ENCODE data around the gene GPRC5C. TPM values are rescaled to one million over a fixed set of nuclear protein-coding genes. Genes with fewer than 3 reads are reported as not detected.
A peak's percentile ranks its signal among the peaks of the same experiment; 100 is the strongest.

The GPRC5C gene
- total RNA-seq, 1 donor from 2014 or later = 24.7 TPM

- TF ChIP-seq CTCF (IDR thresholded peaks at IDR 0.05; ENCODE audit: unreplicated experiment) = no peak
- DNase-seq (ENCODE audit: low spot score) = no peak
- no peak overlapping the region for H3K4me3 Mint-ChIP-seq (ENCODE audit: unreplicated experiment)
- no peak overlapping the region for H3K27ac Mint-ChIP-seq (ENCODE audit: unreplicated experiment)
- no peaks in the 10 kb centered on the region for H3K9me3 Mint-ChIP-seq (ENCODE audit: unreplicated experiment)
- H3K4me1 Mint-ChIP-seq (ENCODE audit: unreplicated experiment) = no peaks in the 10 kb centered on the region
- H3K36me3 Mint-ChIP-seq (ENCODE audit: low read depth, unreplicated experiment) = no peaks in the 10 kb centered on the region
- peaks cover 2% of the 10 kb centered on the region for H3K27me3 Mint-ChIP-seq (ENCODE audit: unreplicated experiment)
Measured at GRCh38 chr17:74419928-74420411, 11.9 kb upstream of the GPRC5C start.

GRCh38 chr17:74424117-74424516 lies 7.8 kb upstream of the GPRC5C start:
- Mint-ChIP-seq H3K9me3 (ENCODE audit: unreplicated experiment) (no peaks in the 10 kb centered on the region), H3K36me3 (ENCODE audit: low read depth, unreplicated experiment) (no peaks in the 10 kb centered on the region), H3K27ac (ENCODE audit: unreplicated experiment) (no peak overlapping the region), H3K4me1 (ENCODE audit: unreplicated experiment) (peaks cover 10% of the 10 kb centered on the region), H3K27me3 (ENCODE audit: unreplicated experiment) (peaks cover 2% of the 10 kb centered on the region), H3K4me3 (ENCODE audit: unreplicated experiment) (no peak overlapping the region)
- no peak for DNase-seq (ENCODE audit: low spot score)
- TF ChIP-seq CTCF (IDR thresholded peaks at IDR 0.05; ENCODE audit: unreplicated experiment) = no peak

GRCh38 chr17:74424657-74425056 lies 7.2 kb upstream of the GPRC5C start:
- Mint-ChIP-seq H3K27ac (ENCODE audit: unreplicated experiment) (no peak overlapping the region), H3K4me3 (ENCODE audit: unreplicated experiment) (no peak overlapping the region), H3K36me3 (ENCODE audit: low read depth, unreplicated experiment) (no peaks in the 10 kb centered on the region), H3K27me3 (ENCODE audit: unreplicated experiment) (peaks cover 2% of the 10 kb centered on the region), H3K9me3 (ENCODE audit: unreplicated experiment) (no peaks in the 10 kb centered on the region), H3K4me1 (ENCODE audit: unreplicated experiment) (peaks cover 13% of the 10 kb centered on the region)
- no peak for TF ChIP-seq CTCF (IDR thresholded peaks at IDR 0.05; ENCODE audit: unreplicated experiment)
- DNase-seq (ENCODE audit: low spot score) = no peak

GRCh38 chr17:74426551-74427047 lies 5.3 kb upstream of the GPRC5C start:
- no peak for TF ChIP-seq CTCF (IDR thresholded peaks at IDR 0.05; ENCODE audit: unreplicated experiment)

GRCh38 chr17:74427048-74427762 lies 4.7 kb upstream of the GPRC5C start:
- Mint-ChIP-seq H3K27ac (ENCODE audit: unreplicated experiment) (no peak overlapping the region), H3K4me1 (ENCODE audit: unreplicated experiment) (peaks cover 22% of the 10 kb centered on the region), H3K27me3 (ENCODE audit: unreplicated experiment) (peaks cover 5% of the 10 kb centered on the region), H3K36me3 (ENCODE audit: low read depth, unreplicated experiment) (no peaks in the 10 kb centered on the region), H3K9me3 (ENCODE audit: unreplicated experiment) (no peaks in the 10 kb centered on the region), H3K4me3 (ENCODE audit: unreplicated experiment) (no peak overlapping the region)
- no peak for DNase-seq (ENCODE audit: low spot score)
- TF ChIP-seq CTCF (IDR thresholded peaks at IDR 0.05; ENCODE audit: unreplicated experiment) = no peak

More at GRCh38 chr17:74426551-74427047, 5.3 kb upstream of the GPRC5C start:
- Mint-ChIP-seq H3K9me3 (ENCODE audit: unreplicated experiment) (no peaks in the 10 kb centered on the region), H3K27me3 (ENCODE audit: unreplicated experiment) (peaks cover 5% of the 10 kb centered on the region), H3K4me3 (ENCODE audit: unreplicated experiment) (peak overlapping the region; percentile 51), H3K36me3 (ENCODE audit: low read depth, unreplicated experiment) (no peaks in the 10 kb centered on the region), H3K4me1 (ENCODE audit: unreplicated experiment) (peaks cover 22% of the 10 kb centered on the region), H3K27ac (ENCODE audit: unreplicated experiment) (peak overlapping the region; percentile 81)
- DNase-seq (ENCODE audit: low spot score) = no peak

Measured in endothelial cell (in vitro differentiated cells).